ENCODE data around the gene RXRG.
"Not testable (repeated sequence)": the region's sequence is repeated elsewhere in the genome, so short reads cannot be mapped to it uniquely, and the experiment has no call there.

DNA sequence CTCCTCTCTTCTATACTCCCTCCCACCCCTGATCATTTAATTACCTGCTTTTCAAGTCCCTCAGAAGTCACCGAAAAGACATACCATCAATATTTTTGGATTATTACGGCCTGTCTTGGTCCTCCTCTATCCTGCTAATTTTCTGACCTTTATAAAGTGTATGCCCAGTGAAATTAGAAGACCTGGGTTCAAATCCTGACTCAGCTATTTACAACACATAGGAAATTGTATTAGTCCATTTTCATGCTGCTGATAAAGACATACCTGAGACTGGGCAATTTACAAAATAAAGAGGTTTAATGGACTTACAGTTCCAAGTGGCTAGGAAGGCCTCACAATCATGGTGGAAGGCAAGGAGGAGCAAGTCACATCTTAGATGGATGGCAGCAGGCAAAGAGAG, 14.8 kb upstream of the RXRG start:
- TF ChIP-seq CTCF (conservative IDR thresholded peaks at IDR 0.05); ZFX (IDR thresholded peaks at IDR 0.05): not testable (repeated sequence)

Data from C4-2B (cell line).